ENCODE measurements around the gene HOXC4.
"Not testable (repeated sequence)": the region's sequence is repeated elsewhere in the genome, so short reads cannot be mapped to it uniquely, and the experiment has no call there.

The HOXC4 gene

DNA sequence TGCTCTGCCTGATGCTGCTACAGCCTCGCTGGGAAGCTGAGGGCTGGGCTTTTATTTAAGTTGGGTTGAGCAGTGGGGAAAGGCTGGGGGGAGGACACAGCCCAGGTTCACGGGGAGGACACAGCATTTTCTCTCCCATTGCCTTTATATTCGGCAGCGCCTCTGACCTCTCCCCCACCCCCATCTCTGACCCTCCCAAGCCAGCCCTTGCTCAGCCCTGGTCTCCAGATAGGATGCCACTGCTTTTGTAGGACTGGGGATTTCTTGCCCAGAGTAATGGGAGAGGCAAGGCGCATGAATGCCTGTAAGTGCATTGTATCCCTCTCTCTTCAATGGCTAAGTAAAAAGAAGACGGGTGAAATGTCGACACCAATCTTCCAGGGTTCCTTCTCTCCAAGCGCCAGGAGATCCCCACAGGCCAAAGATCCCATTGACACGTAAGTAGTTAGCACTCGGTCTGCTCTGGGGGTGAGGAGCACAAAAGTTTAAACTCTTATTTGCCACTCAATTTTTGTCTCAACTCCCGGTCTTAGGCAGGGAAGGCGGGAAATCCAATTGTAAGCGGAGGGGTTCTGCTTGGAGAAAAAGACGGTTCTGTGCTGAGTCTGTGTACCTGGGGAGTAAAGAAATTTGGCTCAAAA, 4.6 kb downstream of the HOXC4 start:
- DNase-seq, result no peak

DNA sequence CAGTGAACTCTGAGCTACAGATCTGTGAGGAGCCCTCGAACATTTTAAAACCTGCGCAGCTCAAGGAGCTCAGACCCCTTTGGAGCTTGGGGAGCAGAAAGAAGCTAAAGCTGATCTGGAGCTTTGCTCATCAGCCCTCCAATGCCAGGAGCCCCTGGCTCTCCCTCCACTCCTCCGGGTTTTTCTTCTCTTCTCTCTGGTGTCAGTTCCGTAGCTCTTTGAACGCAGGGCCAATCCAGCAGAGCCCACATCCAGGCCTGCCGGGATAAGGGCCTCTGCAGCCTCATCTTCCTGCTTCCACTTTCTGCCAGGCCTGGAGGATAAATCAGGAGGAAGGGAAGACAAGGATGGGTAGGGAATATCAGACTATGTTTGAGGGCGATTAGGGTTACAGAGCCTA, 6.0 kb downstream of the HOXC4 start:
- no peak for DNase-seq

DNA sequence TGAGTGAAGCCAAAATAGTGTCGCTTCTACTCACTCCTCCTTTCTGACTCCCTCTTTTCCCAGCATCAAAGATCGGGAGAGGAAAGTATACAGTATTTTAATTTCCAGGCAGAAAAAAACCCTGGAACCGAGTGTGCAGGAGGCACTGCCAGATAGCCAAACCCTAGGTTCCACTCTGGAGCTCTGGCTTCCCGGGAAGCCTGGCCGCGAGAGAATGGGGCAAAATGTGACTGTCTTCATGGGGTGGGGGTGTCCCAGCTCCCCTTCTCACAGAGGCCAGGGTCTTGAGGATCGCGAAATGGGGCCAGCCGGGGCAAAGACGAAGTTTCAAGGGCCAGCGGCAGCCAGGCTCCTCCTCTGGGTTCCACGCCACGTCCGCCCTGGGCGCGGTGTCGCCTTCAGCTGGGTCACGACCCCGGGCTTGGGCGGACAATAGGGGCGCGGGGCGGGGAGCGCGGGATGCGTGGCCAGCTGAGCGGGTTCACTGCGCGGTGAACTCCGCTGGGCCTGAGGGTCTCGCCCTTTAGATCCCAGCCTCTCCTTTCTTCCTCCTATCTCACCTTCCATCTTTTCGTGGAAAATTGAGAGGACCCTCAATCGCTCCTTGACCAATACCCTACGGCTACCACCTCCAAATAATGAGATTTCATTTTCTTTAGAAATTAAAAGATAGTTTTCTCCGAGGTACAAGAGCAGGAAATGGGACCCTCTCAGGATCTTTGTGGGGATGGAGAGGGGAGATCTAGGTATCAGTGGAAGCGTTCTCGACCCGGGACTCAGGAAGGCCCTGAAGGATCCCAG, 6.7 kb downstream of the HOXC4 start:
- DNase-seq, result no peak

GRCh38 chr12:54060975-54061778, 7.5 kb downstream of the HOXC4 start:
- no peak for DNase-seq

DNA sequence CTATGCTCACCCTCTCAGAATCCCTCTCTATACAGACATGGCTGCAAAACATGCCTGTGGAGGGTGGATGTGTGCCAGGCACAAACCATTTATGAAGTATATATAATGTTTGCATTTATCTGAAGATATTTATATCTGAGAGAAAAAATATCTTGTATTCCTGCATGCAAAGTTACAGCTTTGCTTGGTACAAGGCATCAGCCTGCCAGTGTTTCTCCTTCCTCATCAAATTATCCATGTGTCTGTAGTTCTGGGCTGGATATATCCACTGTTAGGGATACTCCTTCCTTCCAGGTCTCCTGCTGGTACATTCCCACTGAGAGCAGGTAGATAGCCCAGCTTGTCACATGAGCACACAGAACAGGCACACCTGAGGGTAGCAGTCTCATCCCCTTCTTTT, 12.0 kb downstream of the HOXC4 start:
- DNase-seq, result no peak

GRCh38 chr12:54066408-54066807, 12.8 kb downstream of the HOXC4 start:
- no peak for DNase-seq

GRCh38 chr12:54068418-54069070, 14.9 kb downstream of the HOXC4 start:
- no peak for DNase-seq

DNA sequence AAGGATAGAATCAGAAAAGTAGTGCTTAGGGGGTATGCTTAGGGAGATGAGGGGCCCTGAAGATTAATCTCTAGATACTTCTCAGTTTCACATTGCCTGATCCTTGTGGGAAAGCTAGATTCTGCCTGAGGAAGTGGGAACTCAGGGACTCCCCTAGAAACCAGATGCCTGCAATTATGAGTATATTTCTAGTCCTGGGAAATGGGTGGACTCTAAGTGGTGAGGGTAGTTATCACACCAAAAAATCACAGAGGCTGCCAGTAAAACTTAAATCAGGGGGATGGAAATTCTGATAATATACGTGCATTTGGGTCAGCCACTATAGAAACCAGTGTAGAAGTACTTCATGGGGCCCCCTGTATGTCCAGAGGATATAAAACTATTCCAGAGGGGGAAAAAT, 18.3 kb downstream of the HOXC4 start:
- no peak for DNase-seq

DNA sequence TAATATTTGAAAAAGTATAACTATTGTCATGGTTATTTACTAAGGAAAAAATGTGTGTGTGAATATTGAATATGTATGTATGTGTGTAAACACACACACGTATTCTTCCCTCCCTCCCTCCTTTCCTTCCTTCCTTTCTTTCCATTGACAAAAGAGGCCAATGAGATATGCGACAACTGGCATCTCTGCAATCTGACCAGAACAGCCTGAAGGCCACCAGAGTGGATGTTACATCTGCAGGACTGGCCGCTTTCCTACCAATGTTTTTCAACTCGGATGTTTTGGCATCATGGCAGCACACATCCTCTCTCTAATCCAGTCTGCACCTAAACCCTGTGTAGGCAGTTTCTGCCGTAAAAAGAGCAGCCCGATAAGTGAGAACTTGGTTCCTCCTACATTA, 20.7 kb downstream of the HOXC4 start:
- DNase-seq, result no peak

- DNase-seq, result no peak
These were observed 21.8 kb downstream of the HOXC4 start for GRCh38 chr12:54075409-54075808.

DNA sequence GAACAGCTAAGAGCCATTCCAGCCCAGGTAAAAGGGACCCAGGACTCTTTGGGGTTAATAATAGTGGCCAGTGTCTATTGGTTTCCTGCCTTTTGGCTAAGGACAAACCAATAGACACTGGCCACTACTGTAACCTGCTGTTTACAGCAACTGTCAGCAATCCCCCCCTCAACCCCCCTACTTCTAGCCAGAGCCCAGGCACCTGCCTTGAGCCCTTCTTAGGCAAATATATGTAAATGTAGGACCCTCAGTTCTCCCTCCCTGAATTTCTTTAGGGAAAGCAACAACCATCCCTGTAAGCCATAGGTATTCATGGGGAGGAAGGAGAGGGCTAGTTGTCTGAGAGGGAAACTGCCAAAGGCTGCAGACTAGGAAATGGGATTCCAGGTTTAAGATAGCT, 22.3 kb downstream of the HOXC4 start:
- DNase-seq, result no peak

- DNase-seq, result not testable (repeated sequence)
These were observed 24.2 kb downstream of the HOXC4 start for GRCh38 chr12:54077843-54078242.

- not testable (repeated sequence) for DNase-seq
These were observed 25.5 kb downstream of the HOXC4 start for GRCh38 chr12:54079115-54079514.

- not testable (repeated sequence) for DNase-seq
These were observed 26.6 kb downstream of the HOXC4 start for GRCh38 chr12:54080008-54080924.

- not testable (repeated sequence) for DNase-seq
These were observed 27.4 kb downstream of the HOXC4 start for GRCh38 chr12:54081053-54081514.

GRCh38 chr12:54081581-54082396, 28.2 kb downstream of the HOXC4 start:
- DNase-seq, result not testable (repeated sequence)

DNA sequence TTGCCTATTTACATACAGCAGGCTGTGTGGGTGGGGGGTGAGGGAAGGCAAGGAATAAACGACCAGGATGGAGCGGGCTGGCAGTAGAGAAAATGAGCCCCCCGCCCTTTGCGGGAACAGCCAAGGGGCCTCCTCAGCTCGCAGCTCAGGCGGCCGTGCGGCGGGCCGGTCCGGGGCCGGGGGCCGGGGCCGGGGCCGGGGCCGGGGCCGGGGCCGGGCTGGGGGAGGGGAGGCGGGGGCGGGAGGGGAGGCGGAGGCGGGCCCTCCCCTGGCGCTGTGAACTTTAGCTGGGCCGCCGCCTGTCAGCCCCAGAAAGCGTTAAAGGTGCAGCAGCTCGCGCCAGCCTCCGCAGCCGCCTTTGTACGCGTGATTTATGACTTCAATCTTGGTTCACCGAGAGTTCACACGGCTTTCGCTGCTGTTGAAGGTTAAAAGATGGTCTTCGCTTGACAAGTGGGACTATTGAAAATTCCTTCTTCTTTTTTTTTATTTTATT, 28.8 kb downstream of the HOXC4 start:
- no peak for DNase-seq

DNA sequence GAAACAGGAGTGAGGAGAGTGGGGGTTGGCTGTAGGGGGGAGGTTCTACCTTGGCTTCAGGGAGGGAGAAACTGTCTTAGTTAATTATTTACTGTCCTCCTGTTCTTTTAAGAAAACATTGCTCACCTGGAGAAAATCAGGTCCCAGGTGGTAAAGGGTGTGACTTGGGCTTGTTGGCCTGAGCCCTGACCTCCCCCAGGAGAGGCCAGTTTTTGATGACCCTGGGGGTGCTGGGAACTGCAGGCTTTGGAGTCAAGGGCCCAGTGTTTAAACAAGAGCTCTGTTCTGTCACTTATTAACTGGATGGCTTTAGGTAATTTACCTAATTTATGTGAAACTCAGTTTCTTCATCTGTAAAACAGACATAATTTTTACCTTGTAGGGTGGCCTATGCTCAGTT, 34.4 kb downstream of the HOXC4 start:
- not testable (repeated sequence) for DNase-seq

DNA sequence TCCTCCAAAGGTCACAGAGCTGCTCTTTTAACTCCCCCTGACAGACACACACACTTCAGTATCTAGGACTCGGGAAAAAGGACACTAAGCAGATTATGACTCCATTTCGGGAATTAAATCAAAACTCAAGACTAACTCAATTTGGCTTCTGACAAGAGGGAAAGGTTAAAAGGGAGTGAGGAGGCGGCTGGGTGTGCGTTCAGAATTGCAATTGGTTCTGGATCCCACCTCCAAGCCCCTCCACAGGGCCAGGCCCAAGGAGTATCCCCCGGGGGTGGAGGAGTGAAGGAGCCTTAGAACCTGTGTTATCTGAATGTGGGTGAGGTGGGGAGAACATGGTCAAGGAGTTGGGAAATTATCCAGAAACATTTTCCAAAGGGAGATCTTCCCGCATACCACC, 35.8 kb downstream of the HOXC4 start:
- DNase-seq, result not testable (repeated sequence)

DNA sequence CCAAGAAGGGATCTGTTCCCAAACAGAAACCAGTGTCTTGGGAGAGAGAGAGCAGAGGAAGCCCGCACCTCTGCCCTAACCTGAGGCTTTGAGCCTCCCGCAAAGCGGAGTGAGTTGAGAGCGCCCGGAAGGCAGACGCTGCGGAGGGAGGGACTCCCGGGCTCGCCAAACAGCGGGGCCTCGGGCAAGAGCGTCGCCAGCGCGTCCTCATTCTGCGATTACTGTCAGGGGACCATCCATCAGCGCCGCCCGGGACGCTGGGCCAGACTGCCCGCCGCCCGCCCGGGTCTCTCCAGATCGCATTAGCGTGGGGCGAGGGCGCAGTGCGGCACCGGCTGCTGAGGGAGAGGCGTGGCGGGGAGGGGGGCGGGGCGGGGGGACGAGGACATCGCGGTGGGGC, 36.7 kb downstream of the HOXC4 start:
- not testable (repeated sequence) for DNase-seq

- not testable (repeated sequence) for DNase-seq
These were observed 39.3 kb downstream of the HOXC4 start for GRCh38 chr12:54092943-54093342.

All from NK-92 treated with Interleukin-12 subunit alpha and Interleukin-12 subunit beta, amount 100 ng/mL, for 24 hours (cell line).